ENCODE results near the gene EHBP1. TPM values are rescaled to one million over a fixed set of nuclear protein-coding genes. Genes with fewer than 3 reads are reported as not detected.

EHBP1 gene
- total and polyA plus RNA-seq, 2 donors (not counting 3 experiments of a cell fraction or from before 2014, with no cell fraction given): 8.4 to 34.8 TPM

DNA sequence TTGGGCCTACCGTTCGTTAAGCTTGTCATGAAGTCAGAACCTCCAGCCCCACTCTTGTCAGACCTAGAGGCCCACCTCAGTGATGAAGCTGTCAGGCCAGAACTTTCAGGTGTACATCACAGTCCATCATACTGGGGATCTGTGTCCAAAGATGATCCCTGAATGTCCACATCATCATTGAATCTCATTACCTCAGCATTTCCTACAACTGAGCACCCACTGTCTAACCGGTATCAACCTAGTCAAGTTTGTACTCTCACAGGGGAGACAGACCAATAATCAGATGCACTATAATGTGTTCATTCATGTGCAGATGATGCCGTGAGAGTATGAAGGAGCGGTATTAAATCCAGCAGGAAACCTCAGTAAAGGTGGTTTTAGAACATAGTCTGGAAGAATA, 36.3 kb upstream of the EHBP1 start:
- CTCF ChIA-PET: no interaction called here
- Histone ChIP-seq H2AFZ (ENCODE audit: low read depth, low read length) (no peak overlapping the region), H3K36me3 (ENCODE audit: control insufficient read depth in 2 of 2, extremely low read depth in 1 of 2, insufficient read depth in 2 of 2, low read length in 2 of 2) (no peaks in the 10 kb centered on the region), H3K4me2 (ENCODE audit: insufficient read depth, low read length) (no peak overlapping the region), H3K9ac (replicated peaks; ENCODE audit: extremely low read depth, insufficient read depth, low read length) (no peak overlapping the region), H3K4me3 (replicated peaks in 1 of 3; ENCODE audit: insufficient read depth in 1 of 3, low read depth in 1 of 3, low read length in 3 of 3) (no peak overlapping the region), H3K27me3 (ENCODE audit: control insufficient read depth in 2 of 2, insufficient read depth in 2 of 2, low read length in 2 of 2) (peaks cover 0 to 1% of the 10 kb centered on the region in 2 experiments), H3K9me3 (replicated peaks; ENCODE audit: control insufficient read depth, insufficient read depth, low read length) (no peaks in the 10 kb centered on the region), H3K27ac (ENCODE audit: insufficient read depth, low read depth, low read length) (no peak overlapping the region), H4K20me1 (replicated peaks; ENCODE audit: control insufficient read depth, extremely low read depth, insufficient read depth, low read length) (no peaks in the 10 kb centered on the region), H3K9me1 (replicated peaks; ENCODE audit: control insufficient read depth, extremely low read depth, insufficient read depth, low read length) (no peaks in the 10 kb centered on the region), H3K79me2 (ENCODE audit: control insufficient read depth, insufficient read depth, low read length) (no peaks in the 10 kb centered on the region), H3K4me1 (ENCODE audit: control insufficient read depth, extremely low read depth, insufficient read depth, low read length) (no peaks in the 10 kb centered on the region)
- intact Hi-C loops (cut with micrococcal nuclease) (no loop called here), dilution Hi-C loops (cut with MboI; ENCODE audit: extremely low pct_ligation_motif_present, low sequenced_read_pairs) (no loop called here)
- POLR2A ChIA-PET: no interaction called here
- TF ChIP-seq POLR2AphosphoS5 (IDR thresholded peaks at IDR 0.05; ENCODE audit: insufficient read depth, low read depth, low read length): no peak
- TF ChIP-seq, protein P1, sequence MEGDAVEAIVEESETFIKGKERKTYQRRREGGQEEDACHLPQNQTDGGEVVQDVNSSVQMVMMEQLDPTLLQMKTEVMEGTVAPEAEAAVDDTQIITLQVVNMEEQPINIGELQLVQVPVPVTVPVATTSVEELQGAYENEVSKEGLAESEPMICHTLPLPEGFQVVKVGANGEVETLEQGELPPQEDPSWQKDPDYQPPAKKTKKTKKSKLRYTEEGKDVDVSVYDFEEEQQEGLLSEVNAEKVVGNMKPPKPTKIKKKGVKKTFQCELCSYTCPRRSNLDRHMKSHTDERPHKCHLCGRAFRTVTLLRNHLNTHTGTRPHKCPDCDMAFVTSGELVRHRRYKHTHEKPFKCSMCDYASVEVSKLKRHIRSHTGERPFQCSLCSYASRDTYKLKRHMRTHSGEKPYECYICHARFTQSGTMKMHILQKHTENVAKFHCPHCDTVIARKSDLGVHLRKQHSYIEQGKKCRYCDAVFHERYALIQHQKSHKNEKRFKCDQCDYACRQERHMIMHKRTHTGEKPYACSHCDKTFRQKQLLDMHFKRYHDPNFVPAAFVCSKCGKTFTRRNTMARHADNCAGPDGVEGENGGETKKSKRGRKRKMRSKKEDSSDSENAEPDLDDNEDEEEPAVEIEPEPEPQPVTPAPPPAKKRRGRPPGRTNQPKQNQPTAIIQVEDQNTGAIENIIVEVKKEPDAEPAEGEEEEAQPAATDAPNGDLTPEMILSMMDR (IDR thresholded peaks at IDR 0.05; ENCODE audit: extremely low read depth in 1 of 2, insufficient read depth in 1 of 2, low read depth in 1 of 2, low read length in 2 of 2): no peak
- TF ChIP-seq MYC (IDR thresholded peaks at IDR 0.05; ENCODE audit: low read depth, low read length): no peak
- TF ChIP-seq FOS (IDR thresholded peaks at IDR 0.05; ENCODE audit: borderline replicate concordance, insufficient read depth, low read length): no peak
- TF ChIP-seq GATA2 (IDR thresholded peaks at IDR 0.05; ENCODE audit: insufficient read depth, insufficient read length, low read depth, low read length): no peak
- no peak for TF ChIP-seq JUN (IDR thresholded peaks at IDR 0.05; ENCODE audit: borderline replicate concordance, insufficient read depth, insufficient read length, low read depth)
- TF ChIP-seq POLR2A (IDR thresholded peaks at IDR 0.05; ENCODE audit: low read depth, low read length): no peak
- no peak for TF ChIP-seq EZH2 (IDR thresholded peaks at IDR 0.05; ENCODE audit: borderline replicate concordance, low read depth, low read length, severe bottlenecking)
- TF ChIP-seq, protein P2, sequence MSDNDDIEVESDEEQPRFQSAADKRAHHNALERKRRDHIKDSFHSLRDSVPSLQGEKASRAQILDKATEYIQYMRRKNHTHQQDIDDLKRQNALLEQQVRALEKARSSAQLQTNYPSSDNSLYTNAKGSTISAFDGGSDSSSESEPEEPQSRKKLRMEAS (IDR thresholded peaks at IDR 0.05; ENCODE audit: insufficient read depth, insufficient read length): no peak
- no TSS peak for BruUV-seq (replicated peaks)
- FAIRE-seq (no peak), DNase-seq (ENCODE audit: low read depth, low spot score) (no peak)
